ENCODE results near the gene RUNX2.

The RUNX2 gene

DNA sequence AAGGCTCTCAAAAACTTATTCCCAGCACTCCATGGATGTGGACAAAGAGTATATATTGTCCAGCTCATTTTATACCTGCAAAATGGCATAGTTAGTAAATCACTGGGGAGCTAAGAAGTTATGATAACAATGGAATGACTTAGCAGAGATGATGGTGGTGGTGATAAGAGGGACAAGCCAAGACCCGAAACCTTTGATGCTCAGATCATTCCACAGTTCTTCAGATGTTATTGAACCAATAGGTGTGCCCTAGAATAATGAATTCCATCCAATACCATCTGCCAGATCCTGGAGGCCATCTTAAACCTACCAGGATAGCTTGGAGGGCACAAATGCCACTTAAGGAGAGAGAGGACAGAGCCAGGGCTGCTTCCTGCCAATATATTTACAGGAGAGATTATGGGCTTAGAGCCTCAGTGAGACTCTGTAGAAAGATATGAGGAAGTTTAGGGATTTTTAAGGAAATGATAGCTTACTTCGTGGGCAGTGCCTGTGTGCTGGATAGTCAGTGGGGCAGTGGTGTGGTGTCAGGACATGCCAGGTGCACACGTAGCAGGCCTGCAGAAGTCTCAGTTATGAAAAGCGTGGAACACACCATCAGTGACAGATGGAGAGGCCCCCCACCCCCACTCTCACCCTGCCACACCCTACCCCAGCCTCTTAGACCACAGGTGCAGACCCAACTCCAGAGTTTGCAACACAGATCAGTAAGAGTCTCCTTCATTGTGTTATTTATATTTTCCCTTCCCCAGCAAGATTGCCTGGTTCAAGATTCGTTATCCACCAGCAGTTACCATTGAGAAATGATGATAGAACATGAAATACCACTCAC, 259.3 kb downstream of the RUNX2 start:
- TF ChIP-seq EP300 (IDR thresholded peaks at IDR 0.05; ENCODE audit: borderline replicate concordance), result no peak

DNA sequence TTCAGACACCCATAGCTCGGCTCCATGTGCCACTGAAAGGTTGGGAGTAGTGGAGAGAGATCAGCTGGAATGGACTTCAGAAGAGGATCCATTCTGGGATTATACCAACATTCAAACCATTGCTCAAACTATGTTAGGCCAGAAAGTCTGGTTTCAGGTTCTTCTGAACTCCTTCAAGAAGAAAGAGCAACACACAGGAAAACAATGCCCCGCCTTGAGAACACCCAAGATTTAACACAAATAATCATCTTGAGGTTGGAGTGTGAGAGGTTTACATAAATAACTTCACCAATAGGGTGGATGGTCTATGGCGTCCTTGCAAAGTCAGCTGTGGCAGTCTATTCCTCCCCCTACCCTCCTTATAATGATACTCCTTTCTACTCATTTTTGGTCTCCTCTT, 261.2 kb downstream of the RUNX2 start:
- TF ChIP-seq CEBPB (IDR thresholded peaks at IDR 0.05), result no peak
- TF ChIP-seq YY1 (IDR thresholded peaks at IDR 0.05; ENCODE audit: low read depth), result no peak
- no peak for TF ChIP-seq CREB1 (IDR thresholded peaks at IDR 0.05; ENCODE audit: low read depth)
- TF ChIP-seq, protein P1, sequence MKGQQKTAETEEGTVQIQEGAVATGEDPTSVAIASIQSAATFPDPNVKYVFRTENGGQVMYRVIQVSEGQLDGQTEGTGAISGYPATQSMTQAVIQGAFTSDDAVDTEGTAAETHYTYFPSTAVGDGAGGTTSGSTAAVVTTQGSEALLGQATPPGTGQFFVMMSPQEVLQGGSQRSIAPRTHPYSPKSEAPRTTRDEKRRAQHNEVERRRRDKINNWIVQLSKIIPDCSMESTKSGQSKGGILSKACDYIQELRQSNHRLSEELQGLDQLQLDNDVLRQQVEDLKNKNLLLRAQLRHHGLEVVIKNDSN (IDR thresholded peaks at IDR 0.05), result no peak
- TF ChIP-seq EP300 (IDR thresholded peaks at IDR 0.05; ENCODE audit: borderline replicate concordance), result no peak
- no peak for TF ChIP-seq NFIC (IDR thresholded peaks at IDR 0.05)
- TF ChIP-seq, protein P2, sequence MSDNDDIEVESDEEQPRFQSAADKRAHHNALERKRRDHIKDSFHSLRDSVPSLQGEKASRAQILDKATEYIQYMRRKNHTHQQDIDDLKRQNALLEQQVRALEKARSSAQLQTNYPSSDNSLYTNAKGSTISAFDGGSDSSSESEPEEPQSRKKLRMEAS (IDR thresholded peaks at IDR 0.05), result no peak
- no peak for TF ChIP-seq FOXM1 (IDR thresholded peaks at IDR 0.05; ENCODE audit: borderline replicate concordance, low read depth)
- no peak for TF ChIP-seq TAF1 (IDR thresholded peaks at IDR 0.05; ENCODE audit: low read depth)
- TF ChIP-seq RAD21 (IDR thresholded peaks at IDR 0.05; ENCODE audit: low read depth), result no peak

DNA sequence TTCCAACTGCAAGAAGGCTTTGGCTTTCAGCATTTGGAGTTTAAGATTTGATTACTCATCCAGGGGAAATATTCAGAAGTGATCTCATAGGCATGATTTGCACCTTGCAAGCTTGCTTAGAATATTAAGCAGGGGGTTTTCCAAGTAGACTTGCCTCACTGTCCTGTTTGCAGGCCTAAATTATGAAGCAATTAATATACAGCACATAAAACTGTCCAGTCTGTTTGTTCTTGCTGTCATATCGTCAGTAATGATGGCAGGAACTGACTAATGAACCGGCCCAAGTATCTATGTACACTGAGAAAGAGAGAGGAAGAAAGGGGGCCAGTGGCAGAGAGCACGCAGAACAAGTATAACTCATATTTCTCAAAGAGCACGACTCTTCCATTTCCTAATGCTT, 262.1 kb downstream of the RUNX2 start:
- TF ChIP-seq ZBTB7A (IDR thresholded peaks at IDR 0.05; ENCODE audit: low read depth), result no peak
- TF ChIP-seq YY1 (IDR thresholded peaks at IDR 0.05; ENCODE audit: low read depth), result no peak
- TF ChIP-seq, protein P1 (IDR thresholded peaks at IDR 0.05), result no peak

DNA sequence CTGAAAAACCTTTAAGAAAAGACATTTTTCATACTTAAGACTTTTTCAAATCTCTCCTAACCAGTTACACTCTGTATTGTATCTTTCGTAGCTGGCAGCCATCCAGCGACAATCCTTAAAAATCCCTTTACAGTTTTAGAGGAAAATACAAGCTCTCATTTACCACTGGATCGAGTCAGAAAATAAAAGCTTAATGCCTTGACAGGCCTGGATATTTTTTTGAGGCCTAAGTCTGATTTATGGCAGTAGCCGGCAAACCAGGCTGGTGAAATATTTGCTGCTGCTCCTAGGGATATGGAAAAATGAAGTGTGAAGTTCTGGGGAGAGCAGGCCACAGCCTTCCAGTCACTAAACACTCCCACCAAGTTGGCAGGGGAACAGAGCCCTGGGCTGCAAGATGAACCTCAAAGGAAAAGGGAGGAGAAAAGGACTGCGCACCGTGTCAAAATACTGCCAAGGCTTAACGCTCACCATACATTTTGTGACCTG, 262.6 kb downstream of the RUNX2 start:
- TF ChIP-seq NFIC (IDR thresholded peaks at IDR 0.05) (0 out of 2 replicates have a peak, but pooled peaks have one; percentile 7), RAD21 (IDR thresholded peaks at IDR 0.05; ENCODE audit: low read depth) (no peak)

DNA sequence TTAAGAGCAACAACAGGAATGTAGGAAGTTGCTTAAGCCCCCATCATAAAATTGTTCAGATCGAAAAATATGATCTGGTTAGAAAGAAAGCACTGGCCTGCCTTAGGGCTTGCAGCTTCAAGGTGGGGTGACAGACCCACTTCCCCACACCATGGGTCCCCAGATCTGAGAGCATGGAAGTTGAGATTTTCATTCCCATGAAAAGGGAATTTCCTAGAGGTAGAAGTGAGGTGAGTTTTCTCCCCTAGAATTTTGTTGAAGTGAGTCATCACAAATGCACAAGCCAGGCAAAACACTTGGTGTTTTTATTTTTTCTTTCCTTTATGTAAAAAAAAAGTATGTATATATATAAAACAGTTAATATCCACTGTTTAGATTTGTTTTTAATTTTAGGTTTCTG, 263.2 kb downstream of the RUNX2 start:
- TF ChIP-seq EGR1 (IDR thresholded peaks at IDR 0.05) (no peak), CEBPB (IDR thresholded peaks at IDR 0.05) (no peak), CREB1 (IDR thresholded peaks at IDR 0.05; ENCODE audit: low read depth) (no peak), EP300 (IDR thresholded peaks at IDR 0.05; ENCODE audit: borderline replicate concordance) (no peak), TAF1 (IDR thresholded peaks at IDR 0.05; ENCODE audit: low read depth) (no peak), NFIC (IDR thresholded peaks at IDR 0.05) (no peak), ZBTB7A (IDR thresholded peaks at IDR 0.05; ENCODE audit: low read depth) (no peak), TEAD4 (IDR thresholded peaks at IDR 0.05) (no peak), RAD21 (IDR thresholded peaks at IDR 0.05; ENCODE audit: low read depth) (no peak), FOXM1 (IDR thresholded peaks at IDR 0.05; ENCODE audit: borderline replicate concordance, low read depth) (no peak), YY1 (IDR thresholded peaks at IDR 0.05; ENCODE audit: low read depth) (no peak), TCF12 (IDR thresholded peaks at IDR 0.05; ENCODE audit: low read depth) (no peak)
- TF ChIP-seq, protein P2 (IDR thresholded peaks at IDR 0.05), result no peak
- TF ChIP-seq, protein P3, sequence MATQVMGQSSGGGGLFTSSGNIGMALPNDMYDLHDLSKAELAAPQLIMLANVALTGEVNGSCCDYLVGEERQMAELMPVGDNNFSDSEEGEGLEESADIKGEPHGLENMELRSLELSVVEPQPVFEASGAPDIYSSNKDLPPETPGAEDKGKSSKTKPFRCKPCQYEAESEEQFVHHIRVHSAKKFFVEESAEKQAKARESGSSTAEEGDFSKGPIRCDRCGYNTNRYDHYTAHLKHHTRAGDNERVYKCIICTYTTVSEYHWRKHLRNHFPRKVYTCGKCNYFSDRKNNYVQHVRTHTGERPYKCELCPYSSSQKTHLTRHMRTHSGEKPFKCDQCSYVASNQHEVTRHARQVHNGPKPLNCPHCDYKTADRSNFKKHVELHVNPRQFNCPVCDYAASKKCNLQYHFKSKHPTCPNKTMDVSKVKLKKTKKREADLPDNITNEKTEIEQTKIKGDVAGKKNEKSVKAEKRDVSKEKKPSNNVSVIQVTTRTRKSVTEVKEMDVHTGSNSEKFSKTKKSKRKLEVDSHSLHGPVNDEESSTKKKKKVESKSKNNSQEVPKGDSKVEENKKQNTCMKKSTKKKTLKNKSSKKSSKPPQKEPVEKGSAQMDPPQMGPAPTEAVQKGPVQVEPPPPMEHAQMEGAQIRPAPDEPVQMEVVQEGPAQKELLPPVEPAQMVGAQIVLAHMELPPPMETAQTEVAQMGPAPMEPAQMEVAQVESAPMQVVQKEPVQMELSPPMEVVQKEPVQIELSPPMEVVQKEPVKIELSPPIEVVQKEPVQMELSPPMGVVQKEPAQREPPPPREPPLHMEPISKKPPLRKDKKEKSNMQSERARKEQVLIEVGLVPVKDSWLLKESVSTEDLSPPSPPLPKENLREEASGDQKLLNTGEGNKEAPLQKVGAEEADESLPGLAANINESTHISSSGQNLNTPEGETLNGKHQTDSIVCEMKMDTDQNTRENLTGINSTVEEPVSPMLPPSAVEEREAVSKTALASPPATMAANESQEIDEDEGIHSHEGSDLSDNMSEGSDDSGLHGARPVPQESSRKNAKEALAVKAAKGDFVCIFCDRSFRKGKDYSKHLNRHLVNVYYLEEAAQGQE (IDR thresholded peaks at IDR 0.05; ENCODE audit: low read depth), result no peak
- TF ChIP-seq, protein P1 (IDR thresholded peaks at IDR 0.05), result no peak

DNA sequence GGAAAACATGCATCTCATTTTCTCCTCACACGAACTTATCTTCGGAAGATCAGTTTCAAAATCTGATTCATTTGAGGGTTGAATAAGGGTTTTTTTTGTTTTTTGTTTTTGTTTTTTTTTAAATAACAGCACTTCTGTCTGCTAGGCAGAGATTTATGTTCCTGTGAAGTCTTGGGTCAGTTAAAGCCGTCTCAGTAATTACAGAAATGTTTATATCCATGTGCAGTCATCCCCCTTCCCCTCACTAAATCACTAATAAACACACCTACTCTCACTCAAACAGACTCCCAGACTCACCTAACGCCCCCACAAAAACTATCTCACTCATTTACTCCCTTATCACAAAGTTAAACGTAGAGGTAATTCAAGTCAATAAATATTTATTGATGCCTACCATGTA, 263.8 kb downstream of the RUNX2 start:
- TF ChIP-seq EGR1 (IDR thresholded peaks at IDR 0.05), result no peak
- no peak for TF ChIP-seq ZBTB7A (IDR thresholded peaks at IDR 0.05; ENCODE audit: low read depth)
- TF ChIP-seq NFIC (IDR thresholded peaks at IDR 0.05), result no peak
- TF ChIP-seq EP300 (IDR thresholded peaks at IDR 0.05; ENCODE audit: borderline replicate concordance), result no peak
- TF ChIP-seq, protein P2 (IDR thresholded peaks at IDR 0.05), result no peak
- no peak for TF ChIP-seq CREB1 (IDR thresholded peaks at IDR 0.05; ENCODE audit: low read depth)
- TF ChIP-seq RAD21 (IDR thresholded peaks at IDR 0.05; ENCODE audit: low read depth), result no peak
- TF ChIP-seq TAF1 (IDR thresholded peaks at IDR 0.05; ENCODE audit: low read depth), result no peak
- no peak for TF ChIP-seq TCF12 (IDR thresholded peaks at IDR 0.05; ENCODE audit: low read depth)
- TF ChIP-seq TEAD4 (IDR thresholded peaks at IDR 0.05), result no peak
- TF ChIP-seq, protein P1 (IDR thresholded peaks at IDR 0.05), result no peak
- TF ChIP-seq FOXM1 (IDR thresholded peaks at IDR 0.05; ENCODE audit: borderline replicate concordance, low read depth), result no peak
- TF ChIP-seq YY1 (IDR thresholded peaks at IDR 0.05; ENCODE audit: low read depth), result no peak
- TF ChIP-seq, protein P3 (IDR thresholded peaks at IDR 0.05; ENCODE audit: low read depth), result no peak
- TF ChIP-seq CEBPB (IDR thresholded peaks at IDR 0.05), result no peak
